Natural killer cell (primary cell): Measurements from ENCODE around the gene ANXA2. TPM values are rescaled to one million over a fixed set of nuclear protein-coding genes. Genes with fewer than 3 reads are reported as not detected.

Source experiments
- ATAC-seq, 3 donors: fragments of 150-1000 bp in 2 of 3; fragments of 200-7000 bp in 1 of 3; cut with Tn5 transposase; 1 replicate in 1 of 3; 2 replicates in 2 of 3; pipeline ENCODE4 v1.10.0; 2021; ENCODE audit warnings: mild to moderate bottlenecking in 2 of 3, moderate library complexity in 2 of 3
- DNase-seq, 2 donors: peaks; one replicate each; pipeline versions ENCODE4 v3.0.0 to v3.0.0-alpha.2; 2013 to 2021; ENCODE audit warnings: mixed read lengths in 1 of 2
- H3K27ac ChIP-seq: one replicate; pipeline ENCODE4 v1.5.1; 2013; ENCODE audit warnings: mild to moderate bottlenecking, low read length
- H3K27me3 ChIP-seq: one replicate; pipeline ENCODE4 v1.6.1; 2013; ENCODE audit warnings: low read length; ENCODE audit not compliant: control insufficient read depth, insufficient read depth
- H3K36me3 ChIP-seq: one replicate; pipeline ENCODE4 v1.6.1; 2013; ENCODE audit warnings: low read length; ENCODE audit not compliant: control insufficient read depth, insufficient read depth
- H3K4me1 ChIP-seq: one replicate; pipeline ENCODE4 v1.6.1; 2013; ENCODE audit warnings: low read length; ENCODE audit not compliant: control insufficient read depth, insufficient read depth
- H3K4me3 ChIP-seq: one replicate; pipeline ENCODE4 v1.5.1; 2013; ENCODE audit warnings: low read length
- H3K9me3 ChIP-seq: one replicate; pipeline ENCODE4 v1.6.1; 2013; ENCODE audit warnings: low read length; ENCODE audit not compliant: control insufficient read depth, insufficient read depth
- H3K27ac Mint-ChIP-seq, 2 donors: one replicate each; pipeline ENCODE4 v1.8.0; 2022; ENCODE audit warnings: mild to moderate bottlenecking in 2 of 2, mixed read lengths in 2 of 2, moderate library complexity in 1 of 2
- H3K27me3 Mint-ChIP-seq, 2 donors: one replicate each; pipeline ENCODE4 v1.8.0; 2022; ENCODE audit warnings: low read depth in 2 of 2, mixed read lengths in 2 of 2
- H3K36me3 Mint-ChIP-seq: one replicate; pipeline ENCODE4 v1.8.0; 2022; ENCODE audit warnings: mixed read lengths
- H3K4me1 Mint-ChIP-seq, 2 donors: one replicate each; pipeline ENCODE4 v1.8.0; 2022; ENCODE audit warnings: mixed read lengths in 2 of 2
- H3K4me3 Mint-ChIP-seq: one replicate; pipeline ENCODE4 v1.8.0; 2022; ENCODE audit warnings: mild to moderate bottlenecking, moderate library complexity, mixed read lengths
- H3K9me3 Mint-ChIP-seq, 2 donors: one replicate each; pipeline ENCODE4 v1.8.0; 2022; ENCODE audit warnings: mixed read lengths in 2 of 2
- CTCF ChIP-seq: fragments of 200-600 bp; IDR thresholded peaks from one replicate; pipeline ENCODE4 v1.8.0; 2022; ENCODE audit warnings: antibody characterized with exemption
- WGBS: methylation state at CpG from one replicate; pipeline ENCODE4 v1.1.7; 2013; ENCODE audit warnings: missing lambda C conversion rate; ENCODE audit not compliant: insufficient coverage; 5-methylcytosine and 5-hydroxymethylcytosine counted together
- intact Hi-C: fragments of 100-400 bp; cut with micrococcal nuclease; formaldehyde crosslinking; loops from one replicate; pipeline ENCODE4 v1.14.2; 2022
- total RNA-seq, 4 donors: library from RNA; stranded (reverse); fragments of 120-200 nt in 1 of 4; gene quantifications; one replicate each; pipeline versions ENCODE4 v1.2.3 to v1.2.4, GENCODE V29; 2013 to 2022

The ANXA2 gene
- total RNA-seq, 3 donors from 2014 or later (not counting 1 experiment from before 2014, with no cell fraction given): 132 to 230 (median 155) TPM

DNA sequence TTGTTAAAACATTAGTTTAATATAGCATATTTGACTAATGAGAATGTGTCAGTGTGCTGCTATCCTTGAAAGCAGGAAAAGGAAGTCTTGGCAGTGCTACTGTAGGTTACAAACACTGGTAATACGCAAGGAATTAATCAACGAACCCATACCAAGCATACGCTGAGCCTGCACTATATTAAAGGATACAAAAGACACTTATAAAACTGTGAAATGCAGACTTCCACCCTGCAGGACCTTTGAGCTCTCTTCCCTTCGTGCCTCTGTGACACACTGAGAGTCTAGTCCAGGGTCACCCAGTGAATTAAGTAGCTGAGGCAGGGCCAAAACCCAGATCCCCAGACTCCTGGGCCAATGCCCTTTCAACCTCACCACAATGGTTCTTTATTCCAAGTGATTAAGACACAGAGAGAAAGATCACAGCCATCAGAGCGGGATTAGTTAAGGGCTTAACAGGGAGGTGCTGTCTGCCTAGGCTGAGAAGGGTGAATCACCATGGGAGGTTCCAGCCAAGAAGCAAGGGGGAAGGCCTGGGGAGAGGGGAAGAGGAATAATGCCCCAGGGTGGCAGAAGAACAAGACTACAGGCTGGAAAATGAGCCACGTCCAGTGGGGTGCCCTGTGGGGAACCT lies 6.8 kb downstream of the ANXA2 start:
- Mint-ChIP-seq H3K4me1 (peaks cover 51 to 78% of the 10 kb centered on the region in 2 donors), H3K27me3 (no peaks in the 10 kb centered on the region), H3K36me3 (no peaks in the 10 kb centered on the region), H3K4me3 (no peak overlapping the region), H3K27ac (peak overlapping the region; percentile 58 to 78), H3K9me3 (no peaks in the 10 kb centered on the region)
- DNase-seq (no peak), ATAC-seq (no peak)
- no peaks in the 10 kb centered on the region for H3K36me3 ChIP-seq
- no peak overlapping the region for H3K4me3 ChIP-seq
- H3K27ac ChIP-seq: no peak overlapping the region
- H3K4me1 ChIP-seq: peaks cover 21% of the 10 kb centered on the region
- intact Hi-C loops: no loop called here
- TF ChIP-seq CTCF: no peak
- 96% methylated on average over 6 of the region's 6 CpGs for WGBS
- H3K27me3 ChIP-seq: no peaks in the 10 kb centered on the region
- H3K9me3 ChIP-seq: no peaks in the 10 kb centered on the region

- no peaks in the 10 kb centered on the region for H3K9me3 Mint-ChIP-seq
- H3K27ac Mint-ChIP-seq: peak overlapping the region; percentile 54 to 59
- peak overlapping the region; percentile 31 for H3K4me3 Mint-ChIP-seq
- no peaks in the 10 kb centered on the region for H3K9me3 ChIP-seq
- H3K27me3 Mint-ChIP-seq: no peaks in the 10 kb centered on the region
- peaks cover 50 to 71% of the 10 kb centered on the region in 2 donors for H3K4me1 Mint-ChIP-seq
- no peaks in the 10 kb centered on the region for H3K27me3 ChIP-seq
- no peak for ATAC-seq
- no peaks in the 10 kb centered on the region for H3K36me3 Mint-ChIP-seq
- intact Hi-C loops: no loop called here
- no peak overlapping the region for H3K27ac ChIP-seq
- DNase-seq: no peak
- WGBS: 95% methylated on average over 6 of the region's 6 CpGs
- H3K4me3 ChIP-seq: no peak overlapping the region
- H3K4me1 ChIP-seq: peaks cover 20% of the 10 kb centered on the region
- peaks cover 3% of the 10 kb centered on the region for H3K36me3 ChIP-seq
- TF ChIP-seq CTCF: no peak
Measured at GRCh38 chr15:60390231-60390630, 7.6 kb downstream of the ANXA2 start.

GRCh38 chr15:60389261-60390077 lies 8.3 kb downstream of the ANXA2 start:
- 49% methylated on average over 8 of the region's 8 CpGs for WGBS
- Mint-ChIP-seq H3K27ac (peak overlapping the region; percentile 54 to 59), H3K4me1 (peaks cover 50 to 65% of the 10 kb centered on the region in 2 donors), H3K9me3 (no peaks in the 10 kb centered on the region), H3K36me3 (no peaks in the 10 kb centered on the region), H3K27me3 (no peaks in the 10 kb centered on the region), H3K4me3 (peak overlapping the region; percentile 31)
- Histone ChIP-seq H3K9me3 (no peaks in the 10 kb centered on the region), H3K27ac (peak overlapping the region; percentile 34), H3K4me1 (peaks cover 20% of the 10 kb centered on the region), H3K27me3 (no peaks in the 10 kb centered on the region), H3K4me3 (no peak overlapping the region), H3K36me3 (peaks cover 3% of the 10 kb centered on the region)
- DNase-seq (peak in 1 of 2 donors; percentile 78), ATAC-seq (peak; percentile 90 to 97 (median 94))
- no peak for TF ChIP-seq CTCF
- intact Hi-C loops: no loop called here
